Suprapubic skin (tissue), 3 donors: ENCODE data around the gene LBHD1.
A peak's percentile ranks its signal among the peaks of the same experiment; 100 is the strongest.

Experiments
- CTCF ChIP-seq, 2 donors: fragments of 200-600 bp in 1 of 2; fragments of 450-650 bp in 1 of 2; sonication (generic) in 1 of 2; IDR thresholded peaks; one replicate each; pipeline ENCODE4 v1.5.1; 2016 to 2019; ENCODE audit warnings: antibody characterized with exemption in 2 of 2, mild to moderate bottlenecking in 1 of 2, moderate library complexity in 1 of 2
- EP300 ChIP-seq: sonication (generic); formaldehyde crosslinking; IDR thresholded peaks from one replicate; pipeline ENCODE4 v1.6.1; 2017; ENCODE audit warnings: antibody characterized with exemption
- POLR2A ChIP-seq, 2 donors: fragments of 450-650 bp; IDR thresholded peaks; one replicate each; pipeline ENCODE4 v1.6.1; 2017; ENCODE audit warnings: antibody characterized with exemption in 2 of 2, mild to moderate bottlenecking in 2 of 2, moderate library complexity in 2 of 2

GRCh38 chr11:62705880-62706849, 34.1 kb upstream of the LBHD1 start:
- TF ChIP-seq POLR2A (IDR thresholded peaks at IDR 0.05) (peak in 1 of 2 donors; percentile 12), CTCF (IDR thresholded peaks at IDR 0.05) (no peak), EP300 (no peak)
